Measurements from ENCODE around the gene KLHL10. TPM values are rescaled to one million over a fixed set of nuclear protein-coding genes. Genes with fewer than 3 reads are reported as not detected.

The KLHL10 gene
- total and polyA plus RNA-seq, 2 of the 13 experiments (the other 11 are each of a cell fraction or from before 2014, with no cell fraction given), result 0.04 to 0.08 TPM

DNA sequence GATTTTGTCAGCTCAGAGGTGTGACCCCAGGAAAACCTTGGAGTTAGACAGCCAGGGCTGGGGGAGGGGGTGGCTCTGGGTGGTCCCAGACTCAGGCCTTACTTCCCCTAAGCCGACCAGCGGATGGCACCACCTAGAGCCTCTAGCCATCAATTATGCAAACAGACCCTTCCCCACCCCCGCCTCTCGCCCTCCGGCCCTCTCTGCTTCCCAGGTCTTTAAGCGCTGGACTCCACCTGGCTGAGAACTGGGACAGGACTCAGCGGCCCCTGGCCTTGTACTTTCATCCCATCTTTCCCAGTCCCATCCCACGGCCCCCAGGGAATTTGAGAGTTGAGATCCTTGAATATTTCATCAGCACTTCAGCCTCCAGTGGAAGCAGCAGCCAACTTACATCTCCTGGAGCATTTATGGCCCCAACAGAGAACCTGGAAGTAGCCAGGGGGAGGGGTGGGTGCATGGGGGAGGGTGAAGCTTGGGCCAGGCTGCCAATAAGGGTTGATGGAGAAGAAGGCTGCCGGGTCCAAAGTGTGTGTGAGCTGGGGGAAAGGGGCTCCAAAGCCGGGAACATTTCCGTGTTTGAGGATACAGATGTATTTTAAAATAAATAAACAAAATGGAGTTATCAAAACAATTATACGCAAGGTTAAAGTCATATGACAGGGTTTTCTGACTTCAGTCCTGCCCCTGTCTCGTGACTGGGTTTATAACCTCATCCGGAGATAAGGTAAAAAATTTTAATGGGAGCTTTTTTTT lies 43.7 kb upstream of the KLHL10 start (continued):
- TF ChIP-seq, protein P1, sequence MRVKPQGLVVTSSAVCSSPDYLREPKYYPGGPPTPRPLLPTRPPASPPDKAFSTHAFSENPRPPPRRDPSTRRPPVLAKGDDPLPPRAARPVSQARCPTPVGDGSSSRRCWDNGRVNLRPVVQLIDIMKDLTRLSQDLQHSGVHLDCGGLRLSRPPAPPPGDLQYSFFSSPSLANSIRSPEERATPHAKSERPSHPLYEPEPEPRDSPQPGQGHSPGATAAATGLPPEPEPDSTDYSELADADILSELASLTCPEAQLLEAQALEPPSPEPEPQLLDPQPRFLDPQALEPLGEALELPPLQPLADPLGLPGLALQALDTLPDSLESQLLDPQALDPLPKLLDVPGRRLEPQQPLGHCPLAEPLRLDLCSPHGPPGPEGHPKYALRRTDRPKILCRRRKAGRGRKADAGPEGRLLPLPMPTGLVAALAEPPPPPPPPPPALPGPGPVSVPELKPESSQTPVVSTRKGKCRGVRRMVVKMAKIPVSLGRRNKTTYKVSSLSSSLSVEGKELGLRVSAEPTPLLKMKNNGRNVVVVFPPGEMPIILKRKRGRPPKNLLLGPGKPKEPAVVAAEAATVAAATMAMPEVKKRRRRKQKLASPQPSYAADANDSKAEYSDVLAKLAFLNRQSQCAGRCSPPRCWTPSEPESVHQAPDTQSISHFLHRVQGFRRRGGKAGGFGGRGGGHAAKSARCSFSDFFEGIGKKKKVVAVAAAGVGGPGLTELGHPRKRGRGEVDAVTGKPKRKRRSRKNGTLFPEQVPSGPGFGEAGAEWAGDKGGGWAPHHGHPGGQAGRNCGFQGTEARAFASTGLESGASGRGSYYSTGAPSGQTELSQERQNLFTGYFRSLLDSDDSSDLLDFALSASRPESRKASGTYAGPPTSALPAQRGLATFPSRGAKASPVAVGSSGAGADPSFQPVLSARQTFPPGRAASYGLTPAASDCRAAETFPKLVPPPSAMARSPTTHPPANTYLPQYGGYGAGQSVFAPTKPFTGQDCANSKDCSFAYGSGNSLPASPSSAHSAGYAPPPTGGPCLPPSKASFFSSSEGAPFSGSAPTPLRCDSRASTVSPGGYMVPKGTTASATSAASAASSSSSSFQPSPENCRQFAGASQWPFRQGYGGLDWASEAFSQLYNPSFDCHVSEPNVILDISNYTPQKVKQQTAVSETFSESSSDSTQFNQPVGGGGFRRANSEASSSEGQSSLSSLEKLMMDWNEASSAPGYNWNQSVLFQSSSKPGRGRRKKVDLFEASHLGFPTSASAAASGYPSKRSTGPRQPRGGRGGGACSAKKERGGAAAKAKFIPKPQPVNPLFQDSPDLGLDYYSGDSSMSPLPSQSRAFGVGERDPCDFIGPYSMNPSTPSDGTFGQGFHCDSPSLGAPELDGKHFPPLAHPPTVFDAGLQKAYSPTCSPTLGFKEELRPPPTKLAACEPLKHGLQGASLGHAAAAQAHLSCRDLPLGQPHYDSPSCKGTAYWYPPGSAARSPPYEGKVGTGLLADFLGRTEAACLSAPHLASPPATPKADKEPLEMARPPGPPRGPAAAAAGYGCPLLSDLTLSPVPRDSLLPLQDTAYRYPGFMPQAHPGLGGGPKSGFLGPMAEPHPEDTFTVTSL (CRISPR knock-in tag; IDR thresholded peaks at IDR 0.05; ENCODE audit: borderline replicate concordance), result no peak
- TF ChIP-seq IRF2 (CRISPR knock-in tag; IDR thresholded peaks at IDR 0.05) (no peak), ZNF781 (CRISPR knock-in tag; IDR thresholded peaks at IDR 0.05; ENCODE audit: borderline replicate concordance, not compliant biosample characterization) (no peak), HNF4A (CRISPR knock-in tag; IDR thresholded peaks at IDR 0.05) (peak; percentile 80), THAP9 (CRISPR knock-in tag; IDR thresholded peaks at IDR 0.05; ENCODE audit: borderline replicate concordance) (no peak), ZBTB46 (CRISPR knock-in tag; IDR thresholded peaks at IDR 0.05; ENCODE audit: borderline replicate concordance) (no peak), CENPX (CRISPR knock-in tag; IDR thresholded peaks at IDR 0.05) (no peak), FOXK1 (CRISPR knock-in tag; IDR thresholded peaks at IDR 0.05; ENCODE audit: borderline replicate concordance, low read depth) (no peak), MATR3 (CRISPR knock-in tag; IDR thresholded peaks at IDR 0.05) (no peak), KMT2B (CRISPR knock-in tag; IDR thresholded peaks at IDR 0.05) (0 out of 2 replicates have a peak, but pooled peaks have one; percentile 2), NFKBIZ (CRISPR knock-in tag; IDR thresholded peaks at IDR 0.05) (no peak), ZNF446 (CRISPR knock-in tag; IDR thresholded peaks at IDR 0.05) (no peak), ZNF44 (CRISPR knock-in tag; IDR thresholded peaks at IDR 0.05) (no peak), ZNF773 (CRISPR knock-in tag; IDR thresholded peaks at IDR 0.05; ENCODE audit: borderline replicate concordance) (no peak), ZNF557 (CRISPR knock-in tag; IDR thresholded peaks at IDR 0.05) (no peak), CCDC6 (CRISPR knock-in tag; IDR thresholded peaks at IDR 0.05) (no peak; the same call in 1 of the 2 replicates), CREM (IDR thresholded peaks at IDR 0.05) (peak; percentile 40; the same call in 1 of the 2 replicates), CREM (CRISPR knock-in tag; IDR thresholded peaks at IDR 0.05) (no peak), U2AF2 (IDR thresholded peaks at IDR 0.05; ENCODE audit: low read depth, low read length) (no peak)
